Measurements from ENCODE around the gene GUCY1A2.

The GUCY1A2 gene

GRCh38 chr11:106748059-106748458 lies 270.2 kb downstream of the GUCY1A2 start:
- TF ChIP-seq CTCF (IDR thresholded peaks at IDR 0.05; ENCODE audit: low read depth, low read length), result no peak
- no peak for DNase-seq (ENCODE audit: extremely low read depth, low read depth)

- no peak for TF ChIP-seq CTCF (IDR thresholded peaks at IDR 0.05; ENCODE audit: low read depth, low read length)
- no peak for DNase-seq (ENCODE audit: extremely low read depth, low read depth)
These were observed 272.3 kb downstream of the GUCY1A2 start for GRCh38 chr11:106745941-106746340.

GRCh38 chr11:106733635-106734034 lies 284.6 kb downstream of the GUCY1A2 start:
- no peak for TF ChIP-seq CTCF (IDR thresholded peaks at IDR 0.05; ENCODE audit: low read depth, low read length)
- no peak for DNase-seq (ENCODE audit: extremely low read depth, low read depth)

GRCh38 chr11:106728859-106729258 lies 289.4 kb downstream of the GUCY1A2 start:
- no peak for DNase-seq (ENCODE audit: extremely low read depth, low read depth)
- no peak for TF ChIP-seq CTCF (IDR thresholded peaks at IDR 0.05; ENCODE audit: low read depth, low read length)

GRCh38 chr11:106728379-106728778 lies 289.9 kb downstream of the GUCY1A2 start:
- no peak for DNase-seq (ENCODE audit: extremely low read depth, low read depth)
- TF ChIP-seq CTCF (IDR thresholded peaks at IDR 0.05; ENCODE audit: low read depth, low read length), result no peak

GRCh38 chr11:106727256-106727655 lies 291.0 kb downstream of the GUCY1A2 start:
- DNase-seq (ENCODE audit: extremely low read depth, low read depth), result no peak
- TF ChIP-seq CTCF (IDR thresholded peaks at IDR 0.05; ENCODE audit: low read depth, low read length), result no peak

- DNase-seq (ENCODE audit: extremely low read depth, low read depth), result no peak
- TF ChIP-seq CTCF (IDR thresholded peaks at IDR 0.05; ENCODE audit: low read depth, low read length), result no peak
These were observed 293.9 kb downstream of the GUCY1A2 start for GRCh38 chr11:106724293-106724892.
